ENCODE data around the gene FAM241B. TPM values are rescaled to one million over a fixed set of nuclear protein-coding genes. Genes with fewer than 3 reads are reported as not detected.

Gene FAM241B
- total RNA-seq, 1 experiment from 2014 or later, result 13.7 TPM

GRCh38 chr10:69624245-69624786 is 5.7 kb upstream of the FAM241B start:
- no peak overlapping the region for H3K27ac ChIP-seq (ENCODE audit: insufficient read length, low read depth, low read length)
- H2BK5ac ChIP-seq (ENCODE audit: insufficient read length, low read length), result no peak overlapping the region

More at GRCh38 chr10:69624245-69624786, 5.7 kb upstream of the FAM241B start:
- Histone ChIP-seq H2AFZ (ENCODE audit: low read length) (no peak overlapping the region), H3T11ph (ENCODE audit: low read length) (no peak overlapping the region), H3K14ac (ENCODE audit: insufficient read depth, low read length) (no peak overlapping the region), H4K20me1 (ENCODE audit: control insufficient read depth, insufficient read depth, insufficient read length) (no peaks in the 10 kb centered on the region), H3K4me2 (ENCODE audit: insufficient read depth, insufficient read length, low read length) (no peak overlapping the region), H3K4ac (ENCODE audit: low read depth, low read length) (no peak overlapping the region), H3K79me2 (ENCODE audit: insufficient read depth, low read length) (no peaks in the 10 kb centered on the region), H3K79me1 (ENCODE audit: insufficient read depth, low read depth, low read length, poor library complexity, severe bottlenecking) (no peaks in the 10 kb centered on the region), H3K18ac (ENCODE audit: insufficient read length, low read depth, low read length) (no peak overlapping the region), H3K9me3 (ENCODE audit: control insufficient read depth, low read depth, low read length) (no peaks in the 10 kb centered on the region), H4K8ac (replicated peaks; ENCODE audit: insufficient read length, low read depth, low read length) (no peak overlapping the region), H2BK15ac (ENCODE audit: low read depth, low read length) (no peak overlapping the region), H3K9ac (ENCODE audit: extremely low read depth, insufficient read length, low read length) (no peak overlapping the region), H2BK12ac (ENCODE audit: insufficient read length, low read depth, low read length) (no peak overlapping the region), H3K23me2 (ENCODE audit: insufficient read length, low read depth, low read length, poor library complexity, severe bottlenecking) (no peaks in the 10 kb centered on the region), H3K56ac (ENCODE audit: insufficient read length, low read depth, low read length) (no peak overlapping the region), H2AK5ac (ENCODE audit: insufficient read length, low read length) (no peak overlapping the region), H3K23ac (ENCODE audit: insufficient read length, low read depth, low read length) (no peak overlapping the region), H3K27me3 (ENCODE audit: insufficient read depth, low read length) (no peaks in the 10 kb centered on the region), H2BK20ac (ENCODE audit: low read depth, low read length, poor library complexity, severe bottlenecking) (no peak overlapping the region), H3K4me1 (ENCODE audit: insufficient read depth, low read length) (no peaks in the 10 kb centered on the region), H2BK120ac (ENCODE audit: low read depth, low read length, poor library complexity, severe bottlenecking) (no peak overlapping the region), H4K5ac (ENCODE audit: insufficient read length, low read depth, low read length) (no peak overlapping the region), H4K91ac (ENCODE audit: insufficient read length, low read depth, low read length) (no peak overlapping the region)
- Mint-ChIP-seq H3K9me3 (peaks cover 12 to 15% of the 10 kb centered on the region in 2 experiments; a peak in 4 of 5 replicates), H3K4me3 (no peak overlapping the region), H3K27me3 (ENCODE audit: low read depth) (peaks cover 61% of the 10 kb centered on the region), H3K27ac (no peak overlapping the region), H3K36me3 (ENCODE audit: insufficient read depth in 1 of 3, low read depth in 3 of 3) (peaks cover 0 to 9% (median 0%) of the 10 kb centered on the region in 3 experiments; a peak in 2 of 7 replicates), H3K4me1 (peaks cover 5% of the 10 kb centered on the region in 2 experiments; a peak in 3 of 4 replicates)
- TF ChIP-seq CTCF (conservative IDR thresholded peaks at IDR 0.05), result no peak
- no peak for DNase-seq
- no CpG with 5 or more reads among the region's 2 CpGs for WGBS (ENCODE audit: extremely low coverage, insufficient read length, low lambda C conversion rate)

All from H9 (cell line).